ENCODE results near the gene CDHR1. TPM values are rescaled to one million over a fixed set of nuclear protein-coding genes. Genes with fewer than 3 reads are reported as not detected.

The CDHR1 gene
- total and polyA plus RNA-seq, 2 of the 8 experiments (the other 6 are each of a cell fraction or from before 2014, with no cell fraction given) = 3.9 to 10.5 TPM

- TF ChIP-seq PHF8 (conservative IDR thresholded peaks at IDR 0.05; ENCODE audit: low read depth, low read length) (no peak), KDM4A (IDR thresholded peaks at IDR 0.05; ENCODE audit: low read depth, low read length, severe bottlenecking) (no peak), CBX5 (IDR thresholded peaks at IDR 0.05; ENCODE audit: low read depth, low read length) (no peak), YY1 (IDR thresholded peaks at IDR 0.05; ENCODE audit: low read depth, low read length) (no peak), BACH1 (IDR thresholded peaks at IDR 0.05; ENCODE audit: low read length) (no peak), SAP30 (IDR thresholded peaks at IDR 0.05; ENCODE audit: insufficient read depth, insufficient replicate concordance, low read length) (no peak), TCF12 (IDR thresholded peaks at IDR 0.05; ENCODE audit: low read depth, low read length) (no peak), CREB1 (IDR thresholded peaks at IDR 0.05) (no peak)
Measured at GRCh38 chr10:84204610-84205009, 10.3 kb downstream of the CDHR1 start (continued).

All from H1 (cell line).